Measurements from ENCODE around the gene C11orf98.
"Not testable (repeated sequence)": the region's sequence is repeated elsewhere in the genome, so short reads cannot be mapped to it uniquely, and the experiment has no call there.

C11orf98 gene

DNA sequence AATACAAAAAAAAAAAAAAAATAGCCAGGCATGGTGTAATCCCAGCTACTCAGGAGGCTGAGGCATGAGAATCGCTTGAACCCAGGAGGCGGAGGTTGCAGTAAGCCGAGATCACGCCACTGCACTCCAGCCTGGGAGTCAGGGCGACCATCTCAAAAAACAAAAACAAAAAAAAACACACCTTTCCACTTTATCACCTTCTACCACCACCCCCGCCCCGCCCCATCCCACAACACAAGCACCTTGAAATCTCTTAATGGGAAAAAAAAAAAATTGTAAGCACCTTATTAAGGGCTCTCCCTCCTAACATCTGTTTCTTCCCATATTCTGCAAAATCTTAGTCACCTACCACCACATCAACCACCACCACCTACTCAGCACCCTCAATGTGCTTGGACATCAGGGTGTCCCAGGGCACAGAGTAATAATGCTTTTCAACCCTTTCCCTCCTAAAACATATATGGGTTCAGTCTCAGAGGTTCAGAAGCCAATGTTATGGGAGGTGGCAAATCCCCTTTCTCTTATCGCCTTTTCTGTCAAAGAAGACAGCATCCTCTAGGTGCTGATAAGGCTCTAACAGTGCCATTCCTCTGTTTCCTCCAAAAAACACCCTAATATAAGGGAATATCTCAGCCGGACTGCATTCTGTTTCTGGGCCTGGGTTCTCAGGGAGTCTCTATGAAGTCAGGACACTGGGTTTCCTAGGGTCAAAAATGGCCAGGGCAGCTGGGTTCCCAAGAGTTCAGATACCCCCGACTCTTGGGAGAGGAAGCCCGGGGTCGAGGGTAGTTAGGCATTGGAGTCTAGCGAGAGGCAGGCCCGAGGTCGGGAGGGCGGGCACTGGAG is 12.6 kb downstream of the C11orf98 start:
- H3K27me3 Mint-ChIP-seq (ENCODE audit: low read depth) = no peaks in the 10 kb centered on the region

GRCh38 chr11:62650283-62650682 is 14.7 kb downstream of the C11orf98 start:
- not testable (repeated sequence) for H3K4me3 Mint-ChIP-seq; H3K27ac Mint-ChIP-seq; H3K9me3 Mint-ChIP-seq; H3K27me3 Mint-ChIP-seq (ENCODE audit: low read depth); H3K36me3 Mint-ChIP-seq (ENCODE audit: low read depth)
- peaks cover 22% of the 10 kb centered on the region for H3K4me1 Mint-ChIP-seq

More for the DNA sequence above, 12.6 kb downstream of the C11orf98 start:
- peaks cover 17% of the 10 kb centered on the region for H3K4me1 Mint-ChIP-seq
- H3K36me3 Mint-ChIP-seq (ENCODE audit: low read depth) = peaks cover 4% of the 10 kb centered on the region
- H3K27ac Mint-ChIP-seq = peak overlapping the region; percentile 98 to 99 (median 98)
- peak overlapping the region; percentile 93 to 94 (median 94) for H3K4me3 Mint-ChIP-seq
- TF ChIP-seq, protein P1, sequence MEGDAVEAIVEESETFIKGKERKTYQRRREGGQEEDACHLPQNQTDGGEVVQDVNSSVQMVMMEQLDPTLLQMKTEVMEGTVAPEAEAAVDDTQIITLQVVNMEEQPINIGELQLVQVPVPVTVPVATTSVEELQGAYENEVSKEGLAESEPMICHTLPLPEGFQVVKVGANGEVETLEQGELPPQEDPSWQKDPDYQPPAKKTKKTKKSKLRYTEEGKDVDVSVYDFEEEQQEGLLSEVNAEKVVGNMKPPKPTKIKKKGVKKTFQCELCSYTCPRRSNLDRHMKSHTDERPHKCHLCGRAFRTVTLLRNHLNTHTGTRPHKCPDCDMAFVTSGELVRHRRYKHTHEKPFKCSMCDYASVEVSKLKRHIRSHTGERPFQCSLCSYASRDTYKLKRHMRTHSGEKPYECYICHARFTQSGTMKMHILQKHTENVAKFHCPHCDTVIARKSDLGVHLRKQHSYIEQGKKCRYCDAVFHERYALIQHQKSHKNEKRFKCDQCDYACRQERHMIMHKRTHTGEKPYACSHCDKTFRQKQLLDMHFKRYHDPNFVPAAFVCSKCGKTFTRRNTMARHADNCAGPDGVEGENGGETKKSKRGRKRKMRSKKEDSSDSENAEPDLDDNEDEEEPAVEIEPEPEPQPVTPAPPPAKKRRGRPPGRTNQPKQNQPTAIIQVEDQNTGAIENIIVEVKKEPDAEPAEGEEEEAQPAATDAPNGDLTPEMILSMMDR (IDR thresholded peaks at IDR 0.05; ENCODE audit: unreplicated experiment in 3 of 3) = no peak
- no peaks in the 10 kb centered on the region for H3K9me3 Mint-ChIP-seq

- H3K36me3 Mint-ChIP-seq (ENCODE audit: low read depth) = peaks cover 7% of the 10 kb centered on the region
- H3K27ac Mint-ChIP-seq = no peak overlapping the region
- H3K4me1 Mint-ChIP-seq = peaks cover 27% of the 10 kb centered on the region
- TF ChIP-seq, protein P1 (IDR thresholded peaks at IDR 0.05; ENCODE audit: unreplicated experiment in 3 of 3) = no peak
- peak overlapping the region in 1 of 3 experiments; percentile 58 for H3K4me3 Mint-ChIP-seq
- no peaks in the 10 kb centered on the region for H3K9me3 Mint-ChIP-seq
- no peaks in the 10 kb centered on the region for H3K27me3 Mint-ChIP-seq (ENCODE audit: low read depth)
Observed at GRCh38 chr11:62649486-62649885, 15.5 kb downstream of the C11orf98 start.

DNA sequence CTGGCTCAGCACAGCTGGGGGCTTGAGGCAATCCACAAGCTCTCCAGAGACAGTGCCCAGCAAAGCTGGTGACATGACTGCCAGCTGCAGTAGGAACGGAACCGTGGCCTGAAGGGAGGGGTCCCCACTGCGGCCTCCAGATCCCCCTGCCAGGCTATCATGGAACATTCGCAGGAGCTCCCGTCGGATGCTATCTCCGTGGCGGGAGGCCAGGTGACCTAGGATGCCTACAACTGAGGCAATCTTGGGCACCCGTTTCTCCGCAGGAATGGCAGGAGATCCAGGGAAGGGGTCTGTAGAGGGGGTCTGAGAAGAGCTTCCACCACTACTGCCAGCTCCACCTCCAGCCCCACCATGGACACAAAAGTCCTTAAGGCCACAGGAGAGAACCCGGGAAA is 16.0 kb downstream of the C11orf98 start:
- peak overlapping the region in 2 of 3 experiments; percentile 9 to 24 for H3K4me3 Mint-ChIP-seq
- TF ChIP-seq, protein P1 (IDR thresholded peaks at IDR 0.05; ENCODE audit: unreplicated experiment in 3 of 3) = no peak

GRCh38 chr11:62648185-62648966 is 16.6 kb downstream of the C11orf98 start:
- H3K4me3 Mint-ChIP-seq = no peak overlapping the region
- peaks cover 25% of the 10 kb centered on the region for H3K4me1 Mint-ChIP-seq
- no peaks in the 10 kb centered on the region for H3K27me3 Mint-ChIP-seq (ENCODE audit: low read depth)
- no peak overlapping the region for H3K27ac Mint-ChIP-seq
- no peaks in the 10 kb centered on the region for H3K9me3 Mint-ChIP-seq
- peaks cover 12% of the 10 kb centered on the region for H3K36me3 Mint-ChIP-seq (ENCODE audit: low read depth)
- TF ChIP-seq, protein P1 (IDR thresholded peaks at IDR 0.05; ENCODE audit: unreplicated experiment in 3 of 3) = no peak

More for the DNA sequence above, 16.0 kb downstream of the C11orf98 start:
- Mint-ChIP-seq H3K36me3 (ENCODE audit: low read depth) (peaks cover 11% of the 10 kb centered on the region), H3K27me3 (ENCODE audit: low read depth) (no peaks in the 10 kb centered on the region), H3K4me1 (peaks cover 27% of the 10 kb centered on the region), H3K9me3 (no peaks in the 10 kb centered on the region), H3K27ac (no peak overlapping the region)

- TF ChIP-seq, protein P1 (IDR thresholded peaks at IDR 0.05; ENCODE audit: unreplicated experiment in 3 of 3) = no peak
- Mint-ChIP-seq H3K4me1 (peaks cover 20% of the 10 kb centered on the region), H3K4me3 (peak overlapping the region; percentile 29 to 34 (median 30)), H3K27me3 (ENCODE audit: low read depth) (no peaks in the 10 kb centered on the region), H3K27ac (no peak overlapping the region), H3K36me3 (ENCODE audit: low read depth) (peaks cover 12% of the 10 kb centered on the region), H3K9me3 (no peaks in the 10 kb centered on the region)
Observed at GRCh38 chr11:62647609-62648005, 17.4 kb downstream of the C11orf98 start.
